ENCODE data around the gene FMO3.
A peak's percentile ranks its signal among the peaks of the same experiment; 100 is the strongest.

FMO3 gene

DNA sequence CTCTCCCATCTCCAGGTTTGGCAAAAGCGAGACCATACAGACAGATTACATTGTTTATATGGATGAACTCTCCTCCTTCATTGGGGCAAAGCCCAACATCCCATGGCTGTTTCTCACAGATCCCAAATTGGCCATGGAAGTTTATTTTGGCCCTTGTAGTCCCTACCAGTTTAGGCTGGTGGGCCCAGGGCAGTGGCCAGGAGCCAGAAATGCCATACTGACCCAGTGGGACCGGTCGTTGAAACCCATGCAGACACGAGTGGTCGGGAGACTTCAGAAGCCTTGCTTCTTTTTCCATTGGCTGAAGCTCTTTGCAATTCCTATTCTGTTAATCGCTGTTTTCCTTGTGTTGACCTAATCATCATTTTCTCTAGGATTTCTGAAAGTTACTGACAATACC, 26.4 kb downstream of the FMO3 start:
- no peak for DNase-seq

GRCh38 chr1:171119648-171120047, 28.9 kb downstream of the FMO3 start:
- DNase-seq: no peak

- no peak for DNase-seq
Measured at GRCh38 chr1:171122299-171122698, 31.6 kb downstream of the FMO3 start.

- no peak for DNase-seq
Measured at GRCh38 chr1:171122893-171123292, 32.2 kb downstream of the FMO3 start.

GRCh38 chr1:171126504-171126903, 35.8 kb downstream of the FMO3 start:
- no peak for DNase-seq

- DNase-seq: no peak
Measured at GRCh38 chr1:171127099-171127498, 36.4 kb downstream of the FMO3 start.

- no peak for DNase-seq
Measured at GRCh38 chr1:171127501-171127900, 36.8 kb downstream of the FMO3 start.

- no peak for DNase-seq
Measured at GRCh38 chr1:171128463-171128862, 37.8 kb downstream of the FMO3 start.

DNA sequence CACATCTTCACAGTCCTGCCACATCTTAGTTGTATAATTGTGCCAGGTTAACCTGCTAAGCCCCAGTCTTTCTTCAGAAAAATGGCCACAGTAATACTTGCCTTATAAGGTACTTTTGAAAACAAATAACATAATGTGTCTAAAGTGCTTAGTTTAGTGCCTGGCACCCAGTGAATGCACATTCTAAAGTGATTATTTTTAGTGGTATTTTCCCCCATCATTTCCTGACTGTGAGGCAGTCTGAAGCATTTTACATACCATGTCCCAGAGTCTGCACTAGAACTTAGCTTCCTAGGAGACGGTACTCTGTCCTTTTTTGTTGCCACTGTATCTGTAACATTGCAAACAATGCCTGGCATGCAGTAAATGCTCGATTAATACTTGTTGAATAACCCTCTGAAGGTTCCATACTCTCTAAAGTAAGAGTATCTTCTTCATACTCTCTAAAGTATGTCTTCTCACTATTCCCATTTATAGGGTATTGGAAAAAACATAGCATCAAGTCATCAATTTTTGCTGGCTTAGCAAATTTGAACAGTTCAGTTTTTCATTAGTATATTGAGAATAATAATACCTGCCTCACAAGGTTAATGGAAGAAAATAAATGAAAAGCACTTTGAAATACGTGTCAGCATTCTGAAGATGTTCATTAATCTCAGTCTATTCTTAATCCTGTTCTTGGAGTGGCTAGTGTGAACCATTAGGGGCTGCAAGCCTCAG, 43.7 kb downstream of the FMO3 start:
- DNase-seq: no peak

DNA sequence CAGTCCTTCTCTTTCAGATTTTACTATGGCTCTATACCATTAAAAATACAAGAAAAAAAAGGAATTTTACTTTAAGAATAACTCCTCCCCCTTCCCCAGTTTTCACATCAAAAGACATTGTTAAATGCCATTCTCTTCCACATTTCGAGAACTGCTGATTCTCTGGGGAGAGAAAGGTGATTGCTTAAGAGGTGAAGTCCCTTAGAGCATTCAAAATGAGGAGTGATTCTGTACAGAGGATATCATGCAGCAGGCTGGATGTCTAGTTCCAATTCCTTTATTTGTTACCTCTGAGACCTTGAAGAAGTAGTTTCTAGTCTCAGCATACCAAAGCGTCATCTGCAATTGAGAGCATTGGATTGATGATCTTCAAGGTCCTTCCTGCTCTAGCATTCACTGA, 46.9 kb downstream of the FMO3 start:
- peak; percentile 23 to 37 for DNase-seq

- no peak for DNase-seq
Measured at GRCh38 chr1:171138980-171139379, 48.3 kb downstream of the FMO3 start.

- no peak for DNase-seq
Measured at GRCh38 chr1:171139890-171140289, 49.2 kb downstream of the FMO3 start.

- DNase-seq: no peak
Measured at GRCh38 chr1:171140401-171140800, 49.7 kb downstream of the FMO3 start.

- peak in 1 of 2 experiments; percentile 32 for DNase-seq
Measured at GRCh38 chr1:171140956-171141687, 50.4 kb downstream of the FMO3 start.

DNA sequence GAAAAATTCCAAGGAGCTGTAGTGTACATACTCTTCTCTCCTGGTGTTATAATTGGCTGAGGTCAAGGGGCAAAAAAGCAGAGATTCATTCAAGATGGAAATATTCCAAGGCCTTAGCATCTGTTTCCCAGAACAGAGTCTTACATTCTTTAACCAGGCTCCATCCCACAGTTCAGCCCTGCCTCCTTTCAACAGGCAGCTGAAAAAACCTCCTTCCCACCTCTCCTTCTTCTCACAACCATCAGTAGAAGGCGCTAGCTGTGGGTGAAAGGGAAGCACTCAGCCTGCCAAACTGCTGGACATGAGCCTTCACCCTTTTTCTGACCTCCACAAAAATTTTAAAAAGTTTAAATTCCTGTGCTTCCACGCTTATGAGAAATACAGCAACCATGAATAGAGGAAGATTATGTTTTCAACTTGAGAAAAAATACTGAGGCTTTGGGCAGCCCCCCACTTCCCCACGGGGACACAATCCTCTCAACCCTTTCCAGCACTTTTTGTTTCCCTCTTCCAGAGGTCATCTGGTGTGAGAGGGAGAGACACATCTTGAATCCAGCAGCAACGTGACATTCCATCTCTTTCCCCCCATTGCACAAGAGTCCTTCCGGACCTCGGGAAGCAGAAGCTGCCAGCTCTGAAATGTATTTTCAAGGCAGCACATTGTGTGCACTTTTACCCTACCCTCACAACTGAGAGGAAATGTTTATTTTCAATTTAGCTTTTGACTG, 51.1 kb downstream of the FMO3 start:
- no peak for DNase-seq

DNA sequence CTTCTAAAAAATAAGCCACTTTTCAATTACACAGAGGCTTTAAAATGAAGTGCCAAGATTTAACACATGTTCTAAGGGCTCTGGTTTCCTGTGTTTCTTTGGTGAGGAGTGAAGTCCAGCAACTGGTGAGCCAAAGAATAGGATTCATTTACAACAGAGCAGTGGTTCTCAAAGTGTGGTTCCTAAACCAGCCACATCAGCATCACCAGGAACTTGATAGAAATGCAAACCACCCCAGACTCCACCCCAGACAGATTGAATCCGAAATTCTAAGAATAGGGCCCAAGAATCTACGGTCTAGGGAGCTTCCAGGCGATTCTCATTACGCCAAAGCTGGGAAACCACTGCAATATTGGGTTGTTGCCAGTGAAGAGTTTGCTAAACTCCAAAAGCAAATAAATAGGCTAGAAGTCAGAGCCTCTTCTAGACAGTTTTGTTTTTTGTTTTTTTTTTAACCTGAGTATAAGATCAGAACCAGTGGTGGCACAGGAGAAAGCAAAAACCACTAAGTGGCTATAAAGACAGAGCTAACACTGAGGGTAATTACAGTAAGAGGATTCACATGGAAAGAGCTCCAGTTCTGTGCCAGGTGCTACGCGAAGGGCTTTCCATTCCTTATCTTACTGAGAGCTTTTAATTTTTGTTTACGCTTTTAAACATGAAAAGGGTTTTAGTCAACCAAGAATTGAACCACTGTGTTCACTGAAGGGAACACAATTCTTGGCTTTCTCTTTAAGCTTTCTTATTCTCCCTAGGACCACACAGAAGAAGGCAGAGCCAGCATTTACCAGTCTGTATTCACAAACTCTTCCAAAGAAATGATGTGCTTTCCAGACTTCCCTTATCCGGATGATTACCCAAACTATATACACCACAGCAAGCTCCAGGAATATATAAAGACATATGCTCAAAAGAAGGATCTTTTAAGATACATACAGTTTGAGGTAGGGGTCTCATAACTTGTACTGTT, 52.0 kb downstream of the FMO3 start:
- DNase-seq: peak in 1 of 2 experiments; percentile 42

DNA sequence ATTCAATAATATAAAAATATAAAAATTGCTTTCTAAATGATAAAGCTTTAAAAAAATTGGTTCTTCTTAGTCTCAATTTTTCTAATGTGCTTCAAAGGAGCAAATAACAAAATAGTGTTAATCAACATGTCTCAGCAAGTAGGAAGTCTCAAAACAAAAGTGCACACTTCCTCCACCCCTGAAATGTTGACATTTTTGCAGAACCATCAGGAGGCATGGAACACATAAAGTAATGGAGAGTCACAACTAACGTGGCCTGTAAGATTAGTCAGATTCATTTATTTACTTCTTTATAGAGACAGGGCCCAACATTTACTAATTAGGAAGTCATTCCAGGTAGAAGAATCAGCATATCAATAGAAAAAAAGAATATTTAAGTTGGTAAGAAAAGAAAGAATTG, 59.5 kb downstream of the FMO3 start:
- DNase-seq: no peak

DNA sequence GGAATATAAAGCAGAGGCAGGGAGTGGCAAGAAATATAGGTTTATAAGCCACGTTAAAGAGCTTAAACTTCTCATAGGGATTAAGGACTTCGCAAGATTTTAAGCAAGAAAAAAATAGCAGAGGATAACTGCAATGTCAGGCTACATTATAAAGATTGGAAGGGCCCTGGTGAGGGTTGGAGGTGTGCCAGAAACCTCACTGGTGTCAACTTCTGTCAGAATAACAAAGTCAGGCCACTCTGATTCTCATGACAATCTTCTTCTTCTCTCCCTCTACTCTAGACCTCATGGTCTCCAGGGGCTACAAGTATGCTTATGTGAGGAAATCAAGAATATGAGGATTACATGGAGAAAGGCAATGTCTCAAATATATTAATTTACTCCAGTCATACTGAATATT, 61.8 kb downstream of the FMO3 start:
- DNase-seq: no peak

- DNase-seq: no peak
Measured at GRCh38 chr1:171155484-171155883, 64.8 kb downstream of the FMO3 start.

GRCh38 chr1:171158096-171158495, 67.4 kb downstream of the FMO3 start:
- no peak for DNase-seq

DNA sequence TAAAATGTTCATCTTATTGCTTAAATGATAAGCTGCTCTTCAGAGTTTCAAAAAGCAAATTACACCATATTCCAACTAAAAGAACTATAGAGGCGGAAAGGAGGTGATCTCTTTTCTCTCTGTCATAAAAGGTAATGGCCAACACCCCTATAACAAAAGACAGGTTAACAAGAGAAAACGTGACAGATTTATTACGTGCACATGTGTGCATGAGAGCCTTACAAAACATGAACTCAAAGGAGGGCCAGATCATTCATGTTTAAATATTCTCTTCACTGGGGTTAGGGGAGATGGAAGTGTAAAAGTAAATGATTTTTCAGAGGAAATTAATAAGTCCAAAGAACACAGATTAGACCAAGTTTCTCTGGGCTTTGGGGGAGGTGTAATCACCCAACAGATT, 67.8 kb downstream of the FMO3 start:
- DNase-seq: no peak

GRCh38 chr1:171159148-171159547, 68.4 kb downstream of the FMO3 start:
- DNase-seq: no peak

DNA sequence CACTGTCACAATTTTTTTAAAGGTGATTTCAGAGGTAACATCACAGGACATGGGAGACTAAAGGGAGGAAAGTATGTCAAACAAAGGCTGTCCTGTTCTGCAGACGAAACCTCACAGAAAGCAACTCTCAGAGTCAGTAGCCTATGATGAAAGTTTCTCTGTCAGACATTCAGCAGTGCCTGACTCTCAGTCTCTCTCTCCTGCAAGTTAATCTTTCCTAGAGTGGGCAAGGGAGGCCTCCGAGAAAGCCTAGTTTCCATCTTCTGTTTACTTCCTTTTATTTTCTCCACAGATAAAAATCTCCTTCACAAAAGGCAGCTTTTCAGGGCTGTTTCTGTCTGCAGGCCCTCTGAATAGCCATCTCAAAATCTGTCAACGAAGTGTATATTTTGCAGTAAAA, 69.5 kb downstream of the FMO3 start:
- no peak for DNase-seq
